ENCODE measurements around the gene UBE4B. TPM values are rescaled to one million over a fixed set of nuclear protein-coding genes. Genes with fewer than 3 reads are reported as not detected.

Gene UBE4B
- total and polyA plus RNA-seq, 9 of the 15 experiments (the other 6 are each of a cell fraction or from before 2014, with no cell fraction given) = 11.7 to 73.7 (median 40.1) TPM

DNA sequence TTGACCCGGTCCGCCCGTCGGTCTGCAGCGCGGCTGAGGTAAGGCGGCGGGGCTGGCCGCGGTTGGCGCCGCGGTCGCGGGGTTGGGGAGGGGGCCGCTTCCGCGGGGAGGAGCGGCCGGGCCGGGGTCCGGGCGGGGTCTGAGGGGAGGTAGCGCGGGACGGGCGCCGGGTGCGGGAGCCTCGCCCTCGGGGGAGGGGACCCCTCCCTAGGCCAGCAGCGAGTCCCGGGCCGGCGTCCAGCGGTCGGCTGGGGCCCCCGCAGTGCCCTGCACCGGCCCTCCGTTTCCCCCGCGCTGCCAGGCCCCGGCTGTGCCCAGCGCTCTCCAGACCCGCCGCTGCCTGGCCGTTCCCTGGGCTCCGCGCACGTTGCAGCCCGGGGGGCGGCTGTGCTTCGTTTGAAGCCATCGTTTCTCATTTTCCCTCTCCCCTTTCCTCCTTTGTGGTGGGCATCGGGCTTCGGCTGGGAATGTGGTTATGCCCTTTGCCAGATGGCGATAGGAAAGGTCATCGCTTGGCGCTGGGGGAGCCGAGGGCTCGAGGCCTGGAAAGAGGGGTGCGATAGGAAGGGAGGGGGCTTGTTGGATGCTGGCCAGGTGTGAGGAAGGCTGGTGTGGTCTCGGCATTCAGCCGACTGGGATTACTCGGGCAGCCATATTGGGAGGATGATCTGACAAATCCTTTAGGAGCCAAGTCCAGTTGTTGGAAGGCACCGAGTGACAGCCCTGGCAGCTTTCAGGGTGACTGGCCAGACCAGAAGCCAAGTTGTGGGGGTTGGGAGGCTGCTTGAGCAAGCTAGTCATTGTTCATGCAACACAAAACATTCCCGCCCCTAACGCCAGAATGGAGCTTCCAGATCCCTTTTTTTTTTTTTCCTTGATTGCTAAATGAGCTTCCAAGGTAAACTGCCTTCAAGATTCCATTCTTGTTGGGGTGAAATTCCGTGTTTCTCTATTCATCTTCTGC lies 178.4 kb downstream of the UBE4B start (continued):
- no peak for TF ChIP-seq ARID1B (IDR thresholded peaks at IDR 0.05)
- TF ChIP-seq SRSF7 (optimal IDR thresholded peaks at IDR 0.05; ENCODE audit: low read depth, low read length) = no peak
- no peak for TF ChIP-seq ETS2 (tag; IDR thresholded peaks at IDR 0.05; ENCODE audit: borderline replicate concordance, poor library complexity, severe bottlenecking)
- no peak for TF ChIP-seq BCL6 (CRISPR knock-in tag; IDR thresholded peaks at IDR 0.05)
- TF ChIP-seq ZKSCAN1 (IDR thresholded peaks at IDR 0.05; ENCODE audit: low read depth, low read length) = no peak
- TF ChIP-seq NR2C2 (CRISPR knock-in tag; IDR thresholded peaks at IDR 0.05) = peak; percentile 28; the same call in 1 of the 2 replicates
- TF ChIP-seq NR2C2 (tag; IDR thresholded peaks at IDR 0.05) = no peak; the same call in 1 of the 2 replicates
- TF ChIP-seq CBFA2T2 (conservative IDR thresholded peaks at IDR 0.05) = no peak
- TF ChIP-seq, protein P1, sequence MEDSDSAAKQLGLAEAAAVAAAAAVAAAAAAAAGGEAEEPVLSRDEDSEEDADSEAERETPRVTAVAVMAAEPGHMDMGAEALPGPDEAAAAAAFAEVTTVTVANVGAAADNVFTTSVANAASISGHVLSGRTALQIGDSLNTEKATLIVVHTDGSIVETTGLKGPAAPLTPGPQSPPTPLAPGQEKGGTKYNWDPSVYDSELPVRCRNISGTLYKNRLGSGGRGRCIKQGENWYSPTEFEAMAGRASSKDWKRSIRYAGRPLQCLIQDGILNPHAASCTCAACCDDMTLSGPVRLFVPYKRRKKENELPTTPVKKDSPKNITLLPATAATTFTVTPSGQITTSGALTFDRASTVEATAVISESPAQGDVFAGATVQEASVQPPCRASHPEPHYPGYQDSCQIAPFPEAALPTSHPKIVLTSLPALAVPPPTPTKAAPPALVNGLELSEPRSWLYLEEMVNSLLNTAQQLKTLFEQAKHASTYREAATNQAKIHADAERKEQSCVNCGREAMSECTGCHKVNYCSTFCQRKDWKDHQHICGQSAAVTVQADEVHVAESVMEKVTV (CRISPR knock-in tag; IDR thresholded peaks at IDR 0.05) = no peak
- TF ChIP-seq, protein P2, sequence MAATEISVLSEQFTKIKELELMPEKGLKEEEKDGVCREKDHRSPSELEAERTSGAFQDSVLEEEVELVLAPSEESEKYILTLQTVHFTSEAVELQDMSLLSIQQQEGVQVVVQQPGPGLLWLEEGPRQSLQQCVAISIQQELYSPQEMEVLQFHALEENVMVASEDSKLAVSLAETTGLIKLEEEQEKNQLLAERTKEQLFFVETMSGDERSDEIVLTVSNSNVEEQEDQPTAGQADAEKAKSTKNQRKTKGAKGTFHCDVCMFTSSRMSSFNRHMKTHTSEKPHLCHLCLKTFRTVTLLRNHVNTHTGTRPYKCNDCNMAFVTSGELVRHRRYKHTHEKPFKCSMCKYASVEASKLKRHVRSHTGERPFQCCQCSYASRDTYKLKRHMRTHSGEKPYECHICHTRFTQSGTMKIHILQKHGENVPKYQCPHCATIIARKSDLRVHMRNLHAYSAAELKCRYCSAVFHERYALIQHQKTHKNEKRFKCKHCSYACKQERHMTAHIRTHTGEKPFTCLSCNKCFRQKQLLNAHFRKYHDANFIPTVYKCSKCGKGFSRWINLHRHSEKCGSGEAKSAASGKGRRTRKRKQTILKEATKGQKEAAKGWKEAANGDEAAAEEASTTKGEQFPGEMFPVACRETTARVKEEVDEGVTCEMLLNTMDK (IDR thresholded peaks at IDR 0.05; ENCODE audit: borderline replicate concordance, insufficient read depth, low read depth, low read length, poor library complexity, severe bottlenecking) = no peak
- no peak for TF ChIP-seq IFI16 (CRISPR knock-in tag; IDR thresholded peaks at IDR 0.05)
- no peak for TF ChIP-seq HNRNPH1 (optimal IDR thresholded peaks at IDR 0.05; ENCODE audit: low read depth, low read length)
- TF ChIP-seq ELF1 (tag; IDR thresholded peaks at IDR 0.05) = no peak
- TF ChIP-seq ZSCAN32 (CRISPR knock-in tag; IDR thresholded peaks at IDR 0.05) = no peak
- no peak for TF ChIP-seq NUFIP1 (IDR thresholded peaks at IDR 0.05; ENCODE audit: partially characterized antibody)
- TF ChIP-seq PATZ1 (CRISPR knock-in tag; IDR thresholded peaks at IDR 0.05; ENCODE audit: borderline replicate concordance) = no peak
- no peak for TF ChIP-seq ZNF140 (CRISPR knock-in tag; IDR thresholded peaks at IDR 0.05)
- TF ChIP-seq NR2C1 (IDR thresholded peaks at IDR 0.05) = no peak
- no peak for TF ChIP-seq NR2C1 (tag; IDR thresholded peaks at IDR 0.05)

All from K562 (cell line).